IPS-15b (cell line): ENCODE results near the gene PTTG1.
A peak's percentile ranks its signal among the peaks of the same experiment; 100 is the strongest.

Experiments used
- H3K27me3 ChIP-seq: one replicate; pipeline ENCODE4 v1.6.1; 2013; ENCODE audit warnings: low read length; ENCODE audit not compliant: control insufficient read depth, insufficient read depth
- H3K36me3 ChIP-seq: one replicate; pipeline ENCODE4 v1.6.1; 2013; ENCODE audit warnings: low read length; ENCODE audit not compliant: control insufficient read depth, insufficient read depth
- H3K4me1 ChIP-seq: one replicate; pipeline ENCODE4 v1.6.1; 2013; ENCODE audit warnings: mild to moderate bottlenecking, low read length; ENCODE audit not compliant: control insufficient read depth, insufficient read depth
- H3K4me3 ChIP-seq: one replicate; pipeline ENCODE4 v1.5.1; 2013; ENCODE audit warnings: low read depth, low read length
- H3K9ac ChIP-seq: one replicate; pipeline ENCODE4 v1.6.1; 2013; ENCODE audit warnings: low read depth, mild to moderate bottlenecking, low read length
- H3K9me3 ChIP-seq: one replicate; pipeline ENCODE4 v1.6.1; 2013; ENCODE audit warnings: mild to moderate bottlenecking, low read length; ENCODE audit not compliant: control insufficient read depth, insufficient read depth

The PTTG1 gene

GRCh38 chr5:160458806-160459800, 37.4 kb downstream of the PTTG1 start:
- no peaks in the 10 kb centered on the region for H3K4me1 ChIP-seq
- no peaks in the 10 kb centered on the region for H3K27me3 ChIP-seq
- H3K9ac ChIP-seq, result no peak overlapping the region
- H3K4me3 ChIP-seq, result no peak overlapping the region
- no peaks in the 10 kb centered on the region for H3K36me3 ChIP-seq
- H3K9me3 ChIP-seq, result peaks cover 2% of the 10 kb centered on the region

- Histone ChIP-seq H3K9me3 (peaks cover 2% of the 10 kb centered on the region), H3K36me3 (no peaks in the 10 kb centered on the region), H3K4me3 (no peak overlapping the region), H3K27me3 (no peaks in the 10 kb centered on the region), H3K4me1 (no peaks in the 10 kb centered on the region), H3K9ac (no peak overlapping the region)
Measured at GRCh38 chr5:160460377-160461049, 38.9 kb downstream of the PTTG1 start.

- Histone ChIP-seq H3K36me3 (no peaks in the 10 kb centered on the region), H3K4me3 (no peak overlapping the region), H3K9me3 (peaks cover 2% of the 10 kb centered on the region), H3K27me3 (no peaks in the 10 kb centered on the region), H3K4me1 (no peaks in the 10 kb centered on the region), H3K9ac (no peak overlapping the region)
Measured at GRCh38 chr5:160461378-160461777, 39.7 kb downstream of the PTTG1 start.

GRCh38 chr5:160462167-160462566, 40.5 kb downstream of the PTTG1 start:
- H3K9me3 ChIP-seq, result peaks cover 2% of the 10 kb centered on the region
- H3K4me3 ChIP-seq, result no peak overlapping the region
- no peak overlapping the region for H3K9ac ChIP-seq
- H3K36me3 ChIP-seq, result no peaks in the 10 kb centered on the region
- peaks cover under 1% of the 10 kb centered on the region for H3K4me1 ChIP-seq
- H3K27me3 ChIP-seq, result no peaks in the 10 kb centered on the region

- Histone ChIP-seq H3K4me3 (no peak overlapping the region), H3K9ac (no peak overlapping the region), H3K27me3 (no peaks in the 10 kb centered on the region), H3K36me3 (no peaks in the 10 kb centered on the region), H3K9me3 (peaks cover 2% of the 10 kb centered on the region), H3K4me1 (peaks cover 8% of the 10 kb centered on the region)
Measured at GRCh38 chr5:160463227-160463626, 41.6 kb downstream of the PTTG1 start.

GRCh38 chr5:160463740-160464465, 42.2 kb downstream of the PTTG1 start:
- peaks cover 8% of the 10 kb centered on the region for H3K4me1 ChIP-seq
- no peak overlapping the region for H3K9ac ChIP-seq
- H3K27me3 ChIP-seq, result no peaks in the 10 kb centered on the region
- H3K4me3 ChIP-seq, result no peak overlapping the region
- H3K36me3 ChIP-seq, result no peaks in the 10 kb centered on the region
- peaks cover 2% of the 10 kb centered on the region for H3K9me3 ChIP-seq

GRCh38 chr5:160464466-160464797, 42.8 kb downstream of the PTTG1 start:
- H3K36me3 ChIP-seq, result no peaks in the 10 kb centered on the region
- H3K4me1 ChIP-seq, result peaks cover 8% of the 10 kb centered on the region
- H3K9me3 ChIP-seq, result peaks cover 2% of the 10 kb centered on the region
- H3K9ac ChIP-seq, result no peak overlapping the region
- H3K27me3 ChIP-seq, result no peaks in the 10 kb centered on the region
- no peak overlapping the region for H3K4me3 ChIP-seq

- Histone ChIP-seq H3K4me1 (peaks cover 8% of the 10 kb centered on the region), H3K27me3 (no peaks in the 10 kb centered on the region), H3K36me3 (no peaks in the 10 kb centered on the region), H3K9me3 (peaks cover 2% of the 10 kb centered on the region), H3K4me3 (no peak overlapping the region), H3K9ac (no peak overlapping the region)
Measured at GRCh38 chr5:160466116-160466515, 44.5 kb downstream of the PTTG1 start.

- Histone ChIP-seq H3K4me1 (peaks cover 8% of the 10 kb centered on the region), H3K4me3 (peak overlapping the region; percentile 11), H3K9me3 (no peaks in the 10 kb centered on the region), H3K9ac (peak overlapping the region; percentile 4), H3K36me3 (peaks cover under 1% of the 10 kb centered on the region), H3K27me3 (no peaks in the 10 kb centered on the region)
Measured at GRCh38 chr5:160466889-160467554, 45.4 kb downstream of the PTTG1 start.

- Histone ChIP-seq H3K9ac (peak overlapping the region; percentile 4), H3K4me3 (peak overlapping the region; percentile 32), H3K4me1 (peaks cover 8% of the 10 kb centered on the region), H3K9me3 (no peaks in the 10 kb centered on the region), H3K27me3 (no peaks in the 10 kb centered on the region), H3K36me3 (peaks cover 2% of the 10 kb centered on the region)
Measured at GRCh38 chr5:160467555-160468362, 46.1 kb downstream of the PTTG1 start.
